Right atrium auricular region (tissue), 2 donors: ENCODE measurements around the gene BLID. TPM values are rescaled to one million over a fixed set of nuclear protein-coding genes. Genes with fewer than 3 reads are reported as not detected.
A peak's percentile ranks its signal among the peaks of the same experiment; 100 is the strongest.

Experiments used
- DNase-seq: peaks from one replicate; pipeline ENCODE4 v3.0.0-alpha.2; 2019; ENCODE audit warnings: low spot score
- H3K27ac ChIP-seq, 2 donors: fragments of 200-600 bp; sonication (generic); 1 replicate in 1 of 2; 2 replicates in 1 of 2; pipeline ENCODE4 v1.5.1; 2016 to 2019
- H3K27me3 ChIP-seq, 2 donors: fragments of 200-600 bp; sonication (generic); one replicate each; pipeline versions ENCODE4 v1.5.1 to v1.6.0; 2017 to 2019
- H3K36me3 ChIP-seq: fragments of 200-600 bp; sonication (generic); one replicate; pipeline ENCODE4 v1.5.1; 2016
- H3K4me1 ChIP-seq, 2 donors: fragments of 200-600 bp; sonication (generic); one replicate each; pipeline versions ENCODE4 v1.5.1 to v1.6.0; 2017 to 2019
- H3K4me3 ChIP-seq, 2 donors: fragments of 200-600 bp; sonication (generic); 1 replicate in 1 of 2; 2 replicates in 1 of 2; pipeline ENCODE4 v1.5.1; 2017 to 2019; ENCODE audit warnings: mild to moderate bottlenecking in 1 of 2, moderate library complexity in 1 of 2
- H3K9me3 ChIP-seq, 2 donors: fragments of 200-600 bp; sonication (generic); one replicate each; pipeline ENCODE4 v1.5.1; 2019
- total RNA-seq, 2 donors: library from RNA; depleted of rRNA; stranded (reverse); fragments of >200 nt; gene quantifications; one replicate each; pipeline ENCODE4 v1.1.0, GENCODE V29; 2016
- TF ChIP-seq, protein P1 (sequence below), 2 donors: fragments of 200-600 bp; sonication (generic); IDR thresholded peaks; one replicate each; pipeline ENCODE4 v1.5.1; 2019; ENCODE audit warnings: antibody characterized with exemption in 2 of 2

Gene BLID
- total RNA-seq, 2 donors from 2014 or later, result 1.1 to 1.2 TPM

GRCh38 chr11:122085712-122086111, 30.3 kb downstream of the BLID start:
- Histone ChIP-seq H3K27me3 (no peaks in the 10 kb centered on the region), H3K4me1 (peaks cover 0 to 19% of the 10 kb centered on the region in 2 donors), H3K4me3 (no peak overlapping the region), H3K36me3 (peaks cover 12% of the 10 kb centered on the region), H3K9me3 (no peaks in the 10 kb centered on the region), H3K27ac (peak overlapping the region in 1 of 2 donors; percentile 62)
- no peak for DNase-seq
- TF ChIP-seq, protein P1, sequence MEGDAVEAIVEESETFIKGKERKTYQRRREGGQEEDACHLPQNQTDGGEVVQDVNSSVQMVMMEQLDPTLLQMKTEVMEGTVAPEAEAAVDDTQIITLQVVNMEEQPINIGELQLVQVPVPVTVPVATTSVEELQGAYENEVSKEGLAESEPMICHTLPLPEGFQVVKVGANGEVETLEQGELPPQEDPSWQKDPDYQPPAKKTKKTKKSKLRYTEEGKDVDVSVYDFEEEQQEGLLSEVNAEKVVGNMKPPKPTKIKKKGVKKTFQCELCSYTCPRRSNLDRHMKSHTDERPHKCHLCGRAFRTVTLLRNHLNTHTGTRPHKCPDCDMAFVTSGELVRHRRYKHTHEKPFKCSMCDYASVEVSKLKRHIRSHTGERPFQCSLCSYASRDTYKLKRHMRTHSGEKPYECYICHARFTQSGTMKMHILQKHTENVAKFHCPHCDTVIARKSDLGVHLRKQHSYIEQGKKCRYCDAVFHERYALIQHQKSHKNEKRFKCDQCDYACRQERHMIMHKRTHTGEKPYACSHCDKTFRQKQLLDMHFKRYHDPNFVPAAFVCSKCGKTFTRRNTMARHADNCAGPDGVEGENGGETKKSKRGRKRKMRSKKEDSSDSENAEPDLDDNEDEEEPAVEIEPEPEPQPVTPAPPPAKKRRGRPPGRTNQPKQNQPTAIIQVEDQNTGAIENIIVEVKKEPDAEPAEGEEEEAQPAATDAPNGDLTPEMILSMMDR (IDR thresholded peaks at IDR 0.05), result no peak

- DNase-seq, result no peak
- Histone ChIP-seq H3K9me3 (no peaks in the 10 kb centered on the region), H3K4me1 (peaks cover 0 to 19% of the 10 kb centered on the region in 2 donors), H3K27me3 (no peaks in the 10 kb centered on the region), H3K36me3 (peaks cover 7% of the 10 kb centered on the region), H3K27ac (peak overlapping the region in 1 of 2 donors; percentile 62), H3K4me3 (no peak overlapping the region)
- TF ChIP-seq, protein P1 (IDR thresholded peaks at IDR 0.05), result no peak
Observed at GRCh38 chr11:122085264-122085663, 30.8 kb downstream of the BLID start.

GRCh38 chr11:122082205-122082604, 33.8 kb downstream of the BLID start:
- no peak overlapping the region for H3K27ac ChIP-seq
- H3K9me3 ChIP-seq, result no peaks in the 10 kb centered on the region
- H3K36me3 ChIP-seq, result no peaks in the 10 kb centered on the region
- no peaks in the 10 kb centered on the region for H3K27me3 ChIP-seq
- H3K4me3 ChIP-seq, result no peak overlapping the region
- DNase-seq, result no peak
- TF ChIP-seq, protein P1 (IDR thresholded peaks at IDR 0.05), result no peak
- peaks cover 0 to 14% of the 10 kb centered on the region in 2 donors for H3K4me1 ChIP-seq

DNA sequence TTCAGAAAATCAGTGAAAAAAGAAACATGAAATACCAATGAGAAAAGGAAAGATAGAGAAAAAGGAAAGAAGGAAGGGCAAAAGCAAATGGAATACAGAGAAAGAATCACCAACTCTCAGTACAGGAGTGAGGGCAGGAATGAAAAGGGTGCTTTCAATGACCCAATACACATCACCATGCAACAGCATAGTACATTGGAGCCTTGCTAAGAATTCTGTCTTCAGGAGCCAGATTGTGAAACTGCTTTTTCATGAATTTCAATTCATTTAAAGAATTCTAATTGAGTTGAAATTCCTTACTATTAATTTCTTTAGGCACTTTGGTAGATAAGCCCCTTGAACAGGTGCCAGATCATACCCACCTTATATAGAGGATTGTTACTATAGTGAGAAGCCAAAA, 34.9 kb downstream of the BLID start:
- H3K9me3 ChIP-seq, result no peaks in the 10 kb centered on the region
- DNase-seq, result no peak
- H3K4me1 ChIP-seq, result peaks cover 0 to 11% of the 10 kb centered on the region in 2 donors
- no peaks in the 10 kb centered on the region for H3K27me3 ChIP-seq
- no peaks in the 10 kb centered on the region for H3K36me3 ChIP-seq
- TF ChIP-seq, protein P1 (IDR thresholded peaks at IDR 0.05), result no peak
- H3K4me3 ChIP-seq, result no peak overlapping the region
- no peak overlapping the region for H3K27ac ChIP-seq

- H3K4me1 ChIP-seq, result no peaks in the 10 kb centered on the region
- no peaks in the 10 kb centered on the region for H3K36me3 ChIP-seq
- H3K4me3 ChIP-seq, result no peak overlapping the region
- TF ChIP-seq, protein P1 (IDR thresholded peaks at IDR 0.05), result no peak
- H3K9me3 ChIP-seq, result no peaks in the 10 kb centered on the region
- DNase-seq, result no peak
- no peaks in the 10 kb centered on the region for H3K27me3 ChIP-seq
- H3K27ac ChIP-seq, result no peak overlapping the region
Observed at GRCh38 chr11:122077459-122077858, 38.6 kb downstream of the BLID start.

DNA sequence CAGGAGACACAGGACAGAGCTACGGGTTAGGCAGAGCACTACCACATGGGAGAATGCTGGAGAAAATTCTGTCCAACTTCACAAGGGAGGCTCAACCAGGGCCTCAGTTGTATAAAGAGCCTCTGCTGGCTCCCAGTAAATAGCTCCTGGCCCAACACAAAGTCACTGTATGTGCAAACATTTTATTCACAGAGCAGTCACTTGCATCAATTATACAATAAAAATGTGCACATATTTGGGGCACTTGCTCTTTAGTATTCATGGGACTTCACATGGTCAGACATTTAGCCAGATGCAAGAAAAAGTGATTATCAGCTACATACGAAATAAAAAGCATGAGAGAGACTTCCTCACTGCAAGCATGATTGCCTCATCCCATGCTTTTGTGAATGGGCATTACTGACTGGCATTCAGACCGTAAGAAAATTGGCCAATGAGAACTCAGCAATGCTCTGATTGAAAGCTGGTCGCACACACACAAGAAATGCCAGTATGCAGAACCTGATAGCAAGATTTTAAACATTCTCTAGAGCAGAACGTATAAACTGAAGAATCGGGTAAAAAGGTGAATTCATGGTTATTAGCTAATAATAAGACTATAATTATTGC, 39.4 kb downstream of the BLID start:
- TF ChIP-seq, protein P1 (IDR thresholded peaks at IDR 0.05), result no peak

More for the DNA sequence above, 39.4 kb downstream of the BLID start:
- no peaks in the 10 kb centered on the region for H3K36me3 ChIP-seq
- no peaks in the 10 kb centered on the region for H3K27me3 ChIP-seq
- no peak overlapping the region for H3K27ac ChIP-seq
- no peaks in the 10 kb centered on the region for H3K4me1 ChIP-seq
- no peaks in the 10 kb centered on the region for H3K9me3 ChIP-seq
- no peak for DNase-seq
- H3K4me3 ChIP-seq, result no peak overlapping the region
